ENCODE measurements around the gene AFAP1L2.

AFAP1L2 gene

DNA sequence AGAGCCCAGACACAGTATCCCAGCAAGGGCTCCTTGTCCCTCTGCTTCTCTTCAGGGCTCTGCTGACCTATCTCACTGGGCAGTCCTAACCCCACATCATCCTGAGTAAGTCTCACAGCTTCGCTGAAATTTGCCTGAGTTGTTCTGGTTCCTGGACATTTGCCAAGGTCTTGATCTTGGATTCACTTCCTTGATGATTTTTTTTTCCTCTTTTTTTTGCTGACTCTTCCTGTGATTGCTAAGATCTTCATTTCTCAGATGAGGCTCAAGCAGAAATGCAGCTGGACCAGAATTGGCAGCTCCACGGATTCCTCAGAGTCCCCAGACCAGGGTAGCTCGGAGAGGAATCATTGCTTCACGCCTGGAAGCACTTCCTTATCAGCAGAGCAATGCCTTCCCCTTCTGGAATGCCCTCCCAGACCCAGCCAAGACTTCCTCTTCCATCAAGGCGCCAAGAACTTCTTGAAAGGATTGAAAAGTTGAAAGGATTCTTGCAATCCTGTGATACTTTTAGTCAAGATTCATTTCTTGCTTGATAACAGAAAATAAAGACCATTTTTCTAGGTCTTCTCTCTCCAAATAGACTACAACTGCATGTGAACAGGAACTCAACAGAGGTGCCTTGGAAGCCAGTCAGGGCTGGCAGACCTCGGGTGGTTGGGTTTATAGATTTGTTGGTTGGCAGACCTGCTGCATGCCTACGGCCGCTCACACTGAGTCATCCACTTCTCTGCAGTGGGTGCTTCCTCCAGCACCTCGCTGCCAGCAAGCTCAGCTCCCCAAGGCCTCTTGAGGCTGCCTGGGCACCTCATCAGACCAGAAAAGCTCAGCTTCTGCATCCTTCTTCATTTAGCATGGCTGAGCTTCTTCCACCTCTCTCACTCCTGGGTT, 8.8 kb upstream of the AFAP1L2 start:
- no peak for DNase-seq (ENCODE audit: low read depth in 2 of 2)

DNA sequence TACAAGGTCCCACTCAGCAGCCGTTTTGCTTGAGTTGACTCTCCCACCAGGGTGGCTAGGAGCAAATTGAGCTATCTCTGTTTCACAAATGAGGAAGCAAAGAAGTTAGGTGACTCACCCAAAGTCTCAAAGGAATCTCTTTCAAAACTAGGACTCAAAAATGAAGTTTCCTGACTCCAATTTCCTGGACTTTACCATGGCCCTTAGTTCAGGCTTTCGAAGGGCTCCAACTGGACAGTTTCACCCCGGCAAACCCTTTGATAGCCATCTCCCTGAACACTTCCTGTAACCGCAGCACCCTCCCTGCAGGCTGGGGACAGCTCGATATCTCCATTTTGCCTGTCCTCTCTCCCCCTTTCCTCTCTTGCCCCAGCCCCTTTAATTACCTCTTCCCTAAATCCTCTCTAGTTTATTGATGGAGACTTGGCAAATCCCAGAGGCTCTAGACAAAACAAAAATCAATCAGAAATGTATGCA, 4.7 kb upstream of the AFAP1L2 start:
- DNase-seq (ENCODE audit: low read depth in 2 of 2) = no peak

DNA sequence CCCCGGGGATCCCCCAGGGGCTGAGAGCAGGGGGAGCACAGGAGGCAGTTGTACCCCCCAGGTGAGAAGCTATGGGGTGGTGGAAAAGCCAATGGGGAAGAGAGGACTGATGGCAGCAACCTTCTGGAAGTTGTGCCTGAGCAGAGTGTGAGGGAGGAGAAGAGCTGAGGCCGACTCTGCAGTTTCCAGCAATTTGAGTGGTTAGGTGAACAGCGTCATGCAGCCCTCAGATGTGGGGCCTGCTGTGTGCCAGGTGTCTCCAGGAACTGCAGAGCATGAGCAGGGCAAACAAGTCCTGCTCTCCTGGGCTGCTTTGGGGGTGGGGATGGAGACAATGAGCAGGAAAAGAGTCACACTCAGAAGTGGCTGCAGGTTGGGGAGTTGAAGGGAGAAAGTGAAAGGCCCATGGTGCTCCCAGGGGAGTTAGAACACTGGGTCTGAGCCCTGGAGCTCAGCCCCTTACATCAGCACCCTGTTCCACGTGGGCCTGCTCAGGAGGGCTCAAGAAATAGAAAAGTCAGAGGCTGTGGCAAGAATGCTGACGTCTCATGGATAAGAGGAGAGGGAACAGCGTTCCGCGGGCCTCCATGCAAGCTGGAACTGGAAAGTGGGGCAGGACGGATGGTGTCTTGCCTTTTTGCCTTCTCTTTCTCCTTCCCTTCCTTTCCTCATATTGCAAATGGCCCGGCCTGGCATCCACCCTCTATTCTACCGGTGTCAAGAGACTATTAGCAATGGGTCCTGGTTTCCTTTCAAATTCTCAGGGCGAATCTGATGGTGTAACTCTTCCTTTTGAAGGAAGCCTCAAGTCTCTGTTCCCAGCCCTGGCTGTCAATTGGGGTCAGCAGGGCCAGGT, 4.0 kb upstream of the AFAP1L2 start:
- no peak for DNase-seq (ENCODE audit: low read depth in 2 of 2)

DNA sequence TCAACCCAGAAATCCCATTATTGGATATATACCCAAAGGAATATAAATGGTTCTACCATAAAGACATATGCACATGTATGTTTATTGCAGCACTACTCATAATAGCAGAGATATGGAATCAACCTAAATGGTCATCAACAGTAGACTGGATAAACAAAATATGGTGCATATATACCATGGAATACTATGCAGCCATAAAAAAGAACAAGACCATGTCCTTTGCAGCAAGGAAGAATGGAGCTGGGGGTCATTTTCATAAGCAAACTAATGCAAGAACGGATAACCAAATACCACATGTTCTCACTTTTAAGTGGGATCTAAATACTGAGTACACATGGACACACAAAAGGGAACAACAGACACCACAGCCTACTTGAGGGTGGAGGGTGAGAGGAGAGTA, 2.2 kb upstream of the AFAP1L2 start:
- DNase-seq (ENCODE audit: low read depth in 2 of 2) = no peak

DNA sequence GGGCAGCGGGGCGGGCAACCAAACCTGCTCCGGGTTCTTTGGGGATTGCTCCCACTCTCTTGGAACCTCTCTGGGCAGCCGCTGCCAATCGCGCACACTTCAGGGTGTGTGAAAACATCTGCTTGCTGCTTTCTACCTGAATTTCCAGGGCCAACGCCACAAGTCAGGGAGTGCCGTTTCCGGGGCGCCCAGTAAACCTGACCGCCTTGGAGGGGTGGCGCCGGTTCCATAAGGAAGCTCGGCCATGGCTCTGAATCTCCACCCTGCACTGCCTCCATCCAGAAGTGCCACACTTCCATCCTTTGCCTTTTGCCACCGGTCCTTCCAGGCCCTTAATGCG, 679 bp upstream of the AFAP1L2 start:
- DNase-seq (ENCODE audit: low read depth in 2 of 2) = no peak

DNA sequence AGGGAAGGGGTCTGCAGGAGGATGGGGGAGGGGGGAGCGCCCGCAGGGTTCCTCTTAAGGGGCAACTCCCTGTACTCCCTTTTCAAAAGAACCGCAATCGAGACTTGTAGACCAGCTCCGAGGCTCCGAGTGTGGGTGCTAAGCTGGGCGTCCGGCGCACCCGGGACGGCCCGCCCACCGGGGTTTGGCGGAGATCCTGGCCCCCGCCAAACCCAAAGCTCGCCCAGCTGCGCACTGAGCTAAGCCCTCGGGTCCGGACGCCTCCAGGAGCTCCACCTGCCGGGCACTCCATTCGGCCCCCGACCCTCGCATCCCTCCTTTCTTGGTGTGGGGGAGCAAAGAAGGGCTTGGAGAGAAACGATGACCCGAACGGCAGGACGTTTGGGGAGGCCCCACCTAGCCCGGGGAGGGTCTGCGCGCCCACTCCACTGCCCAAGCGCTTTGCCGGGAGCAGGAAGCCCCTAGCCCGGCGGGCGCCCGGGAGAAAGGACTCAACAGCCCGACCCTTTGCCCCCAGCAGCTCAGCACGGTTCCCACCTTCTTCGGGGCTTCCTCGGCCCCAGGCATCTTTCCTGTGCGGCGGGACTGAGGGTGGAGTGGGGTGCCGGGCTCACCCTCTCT, 651 bp downstream of the AFAP1L2 start:
- no peak for DNase-seq (ENCODE audit: low read depth in 2 of 2)

DNA sequence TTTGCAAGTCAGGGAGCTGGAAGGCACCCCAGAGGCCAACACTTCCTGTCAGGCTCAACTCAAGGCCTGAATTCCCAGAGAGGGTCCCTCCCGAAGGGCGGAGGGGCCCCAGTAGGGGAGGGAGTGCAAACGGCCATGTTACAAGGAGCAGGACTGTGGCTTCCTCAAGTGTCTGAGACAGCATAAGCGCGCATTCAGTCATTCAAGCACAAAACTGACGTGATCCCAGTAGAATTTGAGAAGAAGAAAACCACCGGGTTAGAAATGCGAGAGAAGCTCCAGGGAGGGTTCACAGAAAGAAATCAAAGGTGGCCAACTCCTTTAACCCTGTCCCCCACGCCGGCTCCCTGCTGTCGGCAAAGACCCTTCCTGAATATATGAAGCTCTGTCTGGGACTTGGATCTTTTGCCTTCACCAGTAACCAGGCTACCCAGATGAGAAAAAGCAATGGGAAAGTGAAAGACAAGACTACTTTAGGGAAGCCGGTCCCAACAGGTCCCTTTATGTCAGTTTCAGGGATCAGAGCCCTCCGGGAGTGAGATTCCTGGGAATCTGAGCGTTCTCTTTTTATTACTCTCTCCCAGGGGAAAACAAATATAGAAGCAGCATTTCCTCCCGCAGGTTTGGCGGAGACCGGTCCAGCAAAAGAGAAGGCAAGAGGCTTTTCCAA, 1.3 kb downstream of the AFAP1L2 start:
- no peak for DNase-seq (ENCODE audit: low read depth in 2 of 2)

DNA sequence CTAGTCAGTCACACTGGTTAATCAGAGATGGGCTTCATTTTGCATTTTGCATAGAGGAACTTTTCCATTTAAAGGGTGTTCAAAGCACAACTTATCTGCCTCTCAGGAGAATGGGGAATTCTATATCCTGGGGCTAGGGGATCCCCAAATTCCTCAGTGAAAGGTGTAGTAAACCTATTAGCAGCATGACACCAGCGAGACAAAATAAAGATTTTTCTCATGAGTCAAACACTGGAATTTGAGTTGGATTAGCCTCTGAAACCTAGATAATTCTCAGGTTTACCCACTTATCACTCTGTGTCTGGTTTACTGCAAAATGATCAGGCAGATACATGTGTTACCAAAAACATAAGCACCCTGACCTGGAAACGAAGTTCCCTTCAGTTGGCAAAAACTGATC, 2.1 kb downstream of the AFAP1L2 start:
- DNase-seq (ENCODE audit: low read depth in 2 of 2) = no peak

DNA sequence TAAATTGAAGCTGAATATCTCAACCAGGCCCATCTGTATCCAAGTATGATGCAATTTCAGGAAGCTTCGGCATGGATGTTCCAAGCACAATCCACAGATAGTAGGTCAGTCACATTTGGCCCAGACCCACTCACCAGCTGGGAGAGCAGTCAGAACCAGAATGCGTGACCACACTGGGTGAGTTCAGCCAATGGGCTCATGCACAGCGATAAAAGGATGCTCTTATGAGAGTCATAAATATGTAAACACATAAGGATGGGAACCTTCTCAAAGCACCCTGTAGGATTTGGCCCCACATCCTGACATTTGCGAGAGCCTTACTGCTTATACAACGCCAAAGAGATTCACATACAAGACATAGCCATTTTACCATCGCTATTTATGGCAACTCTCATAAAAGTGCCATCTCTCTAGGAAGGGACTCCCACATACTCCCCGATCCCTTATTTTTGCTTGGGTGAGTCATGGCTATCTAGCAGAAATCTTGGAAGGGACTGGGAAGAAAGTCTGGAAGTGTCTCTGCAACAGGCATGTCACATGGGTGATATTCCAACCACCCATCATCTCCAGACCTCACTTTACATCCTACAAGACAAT, 3.0 kb downstream of the AFAP1L2 start:
- no peak for DNase-seq (ENCODE audit: low read depth in 2 of 2)

DNA sequence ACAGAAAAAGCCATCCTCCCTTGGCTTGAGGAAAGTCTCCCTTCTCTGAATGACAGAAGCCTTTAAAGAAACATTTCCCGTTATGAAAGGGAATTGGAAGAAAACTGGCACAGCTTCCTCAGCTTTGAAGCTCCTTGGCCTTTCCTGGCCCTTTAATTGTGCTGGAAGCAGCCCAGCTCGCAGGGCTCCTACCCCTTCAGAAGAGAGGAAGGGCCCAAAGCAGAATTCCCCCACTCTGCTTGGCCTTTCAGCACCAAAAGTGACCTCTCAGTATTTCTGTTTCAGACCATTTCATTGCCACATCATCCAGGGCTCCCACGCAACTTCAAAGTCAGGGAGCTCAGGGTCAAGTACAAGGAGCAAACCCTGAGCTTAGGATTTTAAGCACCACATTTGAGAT, 4.2 kb downstream of the AFAP1L2 start:
- no peak for DNase-seq (ENCODE audit: low read depth in 2 of 2)

DNA sequence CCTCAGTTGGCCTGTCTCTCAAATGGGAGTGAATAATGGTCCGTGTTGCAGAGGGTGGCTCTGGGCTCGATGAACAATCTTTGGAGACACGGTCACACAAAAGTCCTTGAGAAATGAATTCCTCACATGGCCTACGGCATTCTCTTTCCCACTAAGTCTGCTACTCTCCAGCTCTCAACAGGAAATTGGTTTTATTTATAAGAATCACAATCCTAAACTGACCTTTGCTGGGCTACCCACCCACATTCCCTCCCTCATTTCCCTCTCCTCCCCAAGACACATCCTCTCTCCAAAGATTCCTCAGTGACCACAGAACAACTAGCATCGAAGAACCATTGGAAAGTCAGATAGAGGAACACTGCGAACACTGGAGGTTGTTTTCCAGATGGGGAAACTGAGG, 4.7 kb downstream of the AFAP1L2 start:
- no peak for DNase-seq (ENCODE audit: low read depth in 2 of 2)

DNA sequence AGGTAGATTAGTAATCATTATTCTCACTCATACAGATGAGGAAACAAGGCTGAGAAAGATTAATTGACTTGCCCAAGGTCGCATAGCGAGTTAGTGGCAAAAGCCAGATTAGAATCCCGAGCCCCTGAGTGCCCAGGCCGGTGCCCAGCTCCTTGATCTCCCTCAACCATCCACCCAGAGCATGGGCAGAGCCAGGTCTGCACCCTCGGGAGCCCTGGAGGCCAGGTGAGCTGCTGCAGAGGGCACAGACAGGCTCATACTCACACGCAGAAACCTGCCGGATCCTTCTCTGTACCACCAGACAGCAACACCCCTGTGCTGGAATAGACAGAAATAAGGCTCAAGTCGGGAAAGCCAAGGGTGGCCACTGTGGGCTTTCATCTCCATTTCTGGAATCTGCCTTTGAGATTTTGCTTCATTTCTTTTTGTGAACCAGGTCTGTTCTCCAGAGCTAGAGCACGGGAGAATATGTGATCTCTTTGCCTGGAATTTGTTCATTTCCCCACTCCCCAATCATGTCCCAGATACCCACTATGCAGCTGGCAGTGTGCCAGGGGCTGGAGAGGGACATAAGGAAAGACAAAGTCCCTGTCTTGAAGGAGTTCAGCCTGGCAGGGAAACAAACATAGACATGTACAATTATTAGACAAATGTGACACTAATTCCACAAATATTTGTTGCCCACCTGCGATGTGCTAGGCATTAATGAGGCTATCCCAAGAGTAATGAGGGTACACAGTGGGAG, 5.5 kb downstream of the AFAP1L2 start:
- DNase-seq (ENCODE audit: low read depth in 2 of 2) = no peak

DNA sequence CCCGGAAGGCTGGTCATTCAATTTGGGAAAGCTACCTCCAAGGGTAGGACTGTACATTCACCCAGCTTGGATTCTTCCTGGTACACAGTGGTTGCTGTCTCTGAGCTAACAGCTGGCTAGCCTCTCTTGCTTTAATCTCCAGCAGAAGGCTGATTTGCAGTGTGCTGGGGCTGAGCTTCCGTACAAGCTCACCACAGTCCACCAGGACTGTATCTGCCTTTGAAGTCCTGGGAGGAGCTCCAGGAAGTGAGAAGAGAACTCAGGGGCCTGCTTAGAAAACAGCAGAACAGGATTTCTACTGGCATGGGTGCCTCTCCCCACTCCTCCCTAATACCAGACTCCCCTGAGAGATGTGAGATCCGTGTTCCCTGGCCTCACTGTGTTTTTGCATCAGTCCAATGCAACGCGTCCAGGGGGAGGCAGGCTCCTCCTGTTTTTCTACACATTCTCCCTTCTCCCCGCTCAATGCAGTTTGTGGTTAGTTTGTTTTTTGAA, 6.6 kb downstream of the AFAP1L2 start:
- no peak for DNase-seq (ENCODE audit: low read depth in 2 of 2)

DNA sequence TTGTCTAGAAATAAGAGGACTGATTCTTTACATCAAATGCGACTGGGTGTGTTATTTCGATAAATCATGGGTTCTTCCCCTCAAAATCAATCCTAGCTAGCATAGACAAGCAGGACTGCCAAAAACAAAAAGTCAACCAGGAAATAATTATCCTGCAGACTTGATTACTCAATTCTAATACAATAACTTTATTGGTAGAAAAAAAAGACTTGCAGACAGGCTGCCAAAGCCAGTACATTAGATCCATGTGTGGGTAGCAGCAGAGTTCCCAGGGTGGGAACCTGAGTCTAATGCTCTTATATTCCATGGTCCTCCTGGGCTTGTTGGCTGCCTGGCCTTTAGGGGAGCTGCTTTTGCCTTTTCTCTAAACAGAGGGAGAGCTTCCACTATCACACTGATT, 7.8 kb downstream of the AFAP1L2 start:
- no peak for DNase-seq (ENCODE audit: low read depth in 2 of 2)

DNA sequence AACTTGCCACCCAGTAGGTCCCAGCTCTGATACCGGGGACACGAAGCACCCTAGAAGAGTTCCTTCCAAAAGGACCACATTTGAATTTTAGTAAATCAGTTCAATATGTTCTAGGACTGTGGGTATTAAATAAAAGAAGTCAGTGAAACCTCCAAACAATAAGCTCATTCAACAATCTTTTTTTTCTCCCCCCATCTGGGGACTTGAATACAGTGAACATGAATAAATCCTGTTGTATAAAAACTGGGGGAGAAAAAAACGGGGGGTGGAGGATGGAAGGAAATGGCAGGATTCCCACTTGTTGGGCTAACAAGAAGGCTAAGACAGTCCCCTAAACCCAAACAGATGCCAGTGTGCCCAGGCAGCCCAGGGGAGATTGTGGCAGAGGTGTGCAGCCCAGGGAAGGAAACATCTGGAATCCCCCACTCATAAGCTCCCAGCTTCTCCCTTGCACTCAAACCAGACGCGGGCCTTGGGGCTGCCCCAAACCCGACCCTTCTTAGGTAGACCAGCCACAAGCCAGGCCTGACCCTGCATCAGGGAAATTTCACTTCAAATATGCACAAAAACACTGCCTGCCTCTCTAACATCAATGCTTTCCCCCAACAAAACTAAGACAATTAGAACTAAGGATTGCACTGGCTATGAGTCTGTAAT, 8.8 kb downstream of the AFAP1L2 start:
- DNase-seq (ENCODE audit: low read depth in 2 of 2) = no peak

DNA sequence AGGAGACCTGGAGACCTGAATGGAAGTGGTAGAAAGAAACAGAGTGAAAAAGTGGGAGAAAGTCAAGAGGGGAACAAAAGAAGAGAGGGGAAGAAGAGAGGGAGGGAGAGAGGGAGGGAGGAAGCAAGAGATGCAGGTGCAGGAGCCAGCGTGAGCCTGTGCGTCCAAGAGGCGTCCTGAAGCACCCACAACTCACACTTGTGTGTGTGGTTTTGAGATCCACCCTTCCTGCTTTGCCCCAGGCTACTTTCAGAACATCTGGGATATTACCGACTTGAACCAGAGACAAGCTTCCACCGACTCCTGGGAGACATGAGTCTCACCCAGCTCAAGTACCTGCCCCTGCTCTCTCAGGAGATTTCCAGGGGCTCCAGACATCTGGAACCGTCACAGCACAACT, 9.8 kb downstream of the AFAP1L2 start:
- no peak for DNase-seq (ENCODE audit: low read depth in 2 of 2)

DNA sequence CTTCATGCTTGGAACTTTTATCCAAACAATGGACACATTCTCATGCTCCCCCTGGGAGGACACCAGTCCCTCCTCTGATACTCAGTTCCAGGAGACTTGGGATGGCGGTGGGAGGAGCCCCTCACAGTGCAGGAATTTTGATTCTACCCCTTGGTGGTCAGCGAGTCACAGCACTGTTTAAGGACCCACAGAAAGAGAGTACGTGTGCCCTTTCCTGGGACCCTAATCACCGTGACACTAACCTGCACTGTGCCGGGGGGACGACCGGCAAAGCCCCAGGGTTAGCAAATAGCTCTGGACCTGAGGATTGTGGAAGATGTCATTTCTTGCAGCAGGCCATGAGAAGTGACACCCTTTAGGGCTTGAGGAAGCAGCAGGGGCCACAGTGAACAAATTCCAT, 10.4 kb downstream of the AFAP1L2 start:
- DNase-seq (ENCODE audit: low read depth in 2 of 2) = no peak

DNA sequence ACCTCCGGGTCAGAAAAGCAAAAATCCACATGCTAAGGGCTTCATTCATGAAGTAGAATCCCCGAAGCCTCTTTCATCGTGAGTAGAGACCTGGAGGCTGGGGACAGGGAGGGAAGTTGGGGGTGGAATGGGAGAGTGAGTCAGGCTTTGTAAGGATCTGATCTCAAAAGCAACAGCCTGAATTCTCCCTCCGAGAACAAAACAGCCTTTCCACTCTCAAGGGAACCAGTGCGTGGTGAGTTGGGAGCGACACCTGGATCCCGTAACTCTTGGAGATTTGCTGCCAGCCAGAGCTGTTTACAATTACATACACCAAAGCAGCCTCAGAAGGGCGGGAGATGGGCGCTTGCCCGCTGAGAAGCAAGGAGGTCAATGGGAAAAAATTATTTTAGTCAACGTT, 10.8 kb downstream of the AFAP1L2 start:
- no peak for DNase-seq (ENCODE audit: low read depth in 2 of 2)

DNA sequence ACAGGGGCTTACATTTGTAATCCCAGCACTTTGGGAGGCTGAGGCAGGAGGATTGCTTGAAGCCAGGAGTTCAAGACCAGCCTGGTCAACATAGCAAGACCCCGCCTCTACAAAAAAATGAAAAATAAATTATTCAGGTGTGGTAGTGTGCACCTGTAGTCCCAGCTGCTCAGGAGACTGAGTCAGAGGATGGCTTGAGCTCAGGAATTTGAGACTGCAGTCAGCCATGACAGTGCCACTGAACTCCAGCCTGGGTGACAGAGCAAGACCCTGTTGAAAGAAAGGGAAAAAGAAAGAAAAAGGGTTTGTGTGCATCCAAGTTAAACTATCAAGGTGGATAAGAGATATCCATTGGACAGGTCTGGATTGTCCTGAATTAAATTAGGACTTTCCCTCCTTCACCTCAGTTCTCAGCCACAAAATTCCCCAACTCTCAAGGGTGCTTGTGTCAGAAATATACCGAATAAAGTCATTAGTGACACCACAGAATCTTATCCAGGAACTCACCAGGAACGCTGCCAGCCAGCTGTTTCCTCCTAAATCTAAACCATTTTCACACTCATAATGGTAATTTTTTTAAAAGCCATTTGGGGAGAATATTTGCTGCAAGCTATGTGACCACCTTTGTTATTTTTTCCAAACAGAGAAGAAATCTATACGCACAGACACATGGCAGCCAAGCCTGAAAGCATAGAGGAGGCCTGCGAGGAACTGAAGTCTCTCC, 12.0 kb downstream of the AFAP1L2 start:
- DNase-seq (ENCODE audit: low read depth in 2 of 2) = no peak

Measured in stimulated activated CD4-positive, alpha-beta T cell treated with anti-CD3 and anti-CD28 coated beads, Interleukin-1b, Interleukin-23, amount 100 ng/mL, for 4 hours (primary cell).